Thoracic aorta (tissue), 2 donors: ENCODE measurements around the gene KLHL29. TPM values are rescaled to one million over a fixed set of nuclear protein-coding genes. Genes with fewer than 3 reads are reported as not detected.

Experiments
- ATAC-seq: fragments of 150-250 bp; one replicate; pipeline ENCODE4 v1.8.0; 2017; ENCODE audit warnings: low read depth; ENCODE audit not compliant: insufficient number of reproducible peaks, low FRiP score
- DNase-seq: peaks from one replicate; pipeline ENCODE4 v3.0.0-alpha.2; 2020; ENCODE audit warnings: low spot score
- H3K27ac ChIP-seq, 2 donors: fragments of 200-600 bp; sonication (generic); 1 replicate in 1 of 2; 2 replicates in 1 of 2; pipeline ENCODE4 v1.5.1; 2016; ENCODE audit warnings: mild to moderate bottlenecking in 2 of 2, moderate library complexity in 2 of 2
- H3K27me3 ChIP-seq: fragments of 200-600 bp; sonication (generic); replicated peaks from 2 replicates; pipeline ENCODE4 v1.6.0; 2016; ENCODE audit warnings: mild to moderate bottlenecking; ENCODE audit not compliant: insufficient read depth
- H3K36me3 ChIP-seq: fragments of 200-600 bp; sonication (generic); one replicate; pipeline ENCODE4 v1.5.1; 2016
- H3K4me1 ChIP-seq, 2 donors: fragments of 200-600 bp; sonication (generic); 1 replicate in 1 of 2; 2 replicates in 1 of 2; pipeline versions ENCODE4 v1.5.1 to v1.6.0; 2016; ENCODE audit warnings: low read depth in 2 of 2, mild to moderate bottlenecking in 1 of 2; ENCODE audit not compliant: control insufficient read depth in 1 of 2
- H3K4me3 ChIP-seq: fragments of 200-600 bp; sonication (generic); 2 replicates; pipeline ENCODE4 v1.5.1; 2016; ENCODE audit warnings: mild to moderate bottlenecking
- H3K9me3 ChIP-seq: fragments of 200-600 bp; sonication (generic); 2 replicates; pipeline ENCODE4 v1.5.1; 2016
- CTCF ChIP-seq: fragments of 200-600 bp; sonication (generic); IDR thresholded peaks from one replicate; pipeline ENCODE4 v1.5.1; 2019; ENCODE audit warnings: antibody characterized with exemption
- total RNA-seq, 2 donors: library from RNA; depleted of rRNA; stranded (reverse); fragments of >200 nt; gene quantifications; one replicate each; pipeline versions ENCODE4 v1.1.0 to v1.2.3, GENCODE V29; 2016

Gene KLHL29
- total RNA-seq, 2 donors from 2014 or later: 18.5 to 24.4 TPM

DNA sequence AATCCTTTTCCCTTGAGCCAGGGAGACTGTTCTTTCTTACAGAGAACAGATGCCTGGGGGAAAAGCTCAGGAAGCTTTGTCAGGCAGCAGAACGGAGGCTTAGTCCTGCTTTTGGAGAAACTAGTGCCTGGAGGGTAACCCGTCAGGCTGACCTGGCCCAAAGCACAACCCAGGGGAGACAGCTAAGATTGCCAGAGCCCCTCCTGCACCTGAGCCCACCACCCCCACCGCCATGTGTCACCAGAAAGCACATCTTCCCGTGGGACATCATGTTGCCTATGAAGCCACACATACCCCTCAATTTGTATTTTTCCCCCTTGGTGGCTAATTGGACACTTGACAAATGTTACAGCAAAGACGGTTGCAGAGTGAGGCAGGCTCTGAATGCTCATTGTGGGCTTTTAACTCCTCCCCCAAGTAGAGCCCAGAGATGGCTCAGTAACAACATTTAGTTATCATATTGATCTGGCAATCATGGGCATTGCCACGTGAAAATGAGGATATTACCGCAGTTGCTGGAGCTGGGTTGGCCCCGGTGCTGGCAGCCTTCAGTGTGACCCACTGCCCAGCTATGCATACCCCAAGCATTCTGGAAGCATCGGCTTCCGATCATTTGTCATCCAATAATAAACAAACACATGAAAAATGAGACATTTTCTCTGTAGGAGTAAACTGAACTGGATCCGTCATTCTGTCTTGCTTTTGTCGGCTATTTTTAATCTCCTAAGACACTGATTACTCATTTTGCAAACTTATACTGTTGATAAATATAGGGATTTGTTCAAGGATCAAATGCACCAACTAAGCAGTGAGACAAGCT is 312.5 kb downstream of the KLHL29 start:
- DNase-seq (no peak), ATAC-seq (no peak)
- H3K4me3 ChIP-seq: no peak overlapping the region
- no peaks in the 10 kb centered on the region for H3K9me3 ChIP-seq
- TF ChIP-seq CTCF: no peak
- H3K27ac ChIP-seq: no peak overlapping the region
- H3K4me1 ChIP-seq: no peaks in the 10 kb centered on the region
- no peaks in the 10 kb centered on the region for H3K27me3 ChIP-seq
- H3K36me3 ChIP-seq: peaks cover 14% of the 10 kb centered on the region

DNA sequence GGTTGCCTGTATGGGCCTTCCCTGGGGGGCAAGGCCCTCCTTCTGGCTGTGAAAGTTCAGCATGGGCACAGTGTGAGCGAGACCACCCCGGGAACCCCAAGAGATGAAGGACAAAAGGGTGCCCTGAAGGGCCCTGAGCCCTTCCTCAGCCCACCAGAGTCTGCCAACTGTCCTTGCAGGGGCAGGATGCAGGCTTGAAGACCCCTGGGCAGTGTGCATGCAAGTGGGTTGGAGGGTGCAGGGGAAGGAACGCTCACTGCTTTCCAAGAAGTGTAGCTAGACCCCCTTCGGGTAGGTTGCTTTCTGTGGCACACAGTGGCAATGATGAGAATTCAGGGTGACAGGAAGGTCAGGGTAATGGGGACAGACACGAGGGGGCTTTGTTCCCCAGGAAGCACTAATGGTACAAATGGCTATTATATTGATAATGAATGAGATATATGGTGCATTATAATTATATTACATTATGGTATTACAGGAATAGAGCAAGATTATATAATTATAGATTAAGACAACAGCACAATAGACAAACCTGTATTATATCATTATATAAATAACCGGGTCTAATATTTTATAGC is 313.2 kb downstream of the KLHL29 start:
- ATAC-seq (no peak), DNase-seq (no peak)
- Histone ChIP-seq H3K36me3 (peaks cover 14% of the 10 kb centered on the region), H3K27ac (no peak overlapping the region), H3K4me1 (no peaks in the 10 kb centered on the region), H3K9me3 (no peaks in the 10 kb centered on the region), H3K4me3 (no peak overlapping the region), H3K27me3 (no peaks in the 10 kb centered on the region)
- TF ChIP-seq CTCF: no peak

DNA sequence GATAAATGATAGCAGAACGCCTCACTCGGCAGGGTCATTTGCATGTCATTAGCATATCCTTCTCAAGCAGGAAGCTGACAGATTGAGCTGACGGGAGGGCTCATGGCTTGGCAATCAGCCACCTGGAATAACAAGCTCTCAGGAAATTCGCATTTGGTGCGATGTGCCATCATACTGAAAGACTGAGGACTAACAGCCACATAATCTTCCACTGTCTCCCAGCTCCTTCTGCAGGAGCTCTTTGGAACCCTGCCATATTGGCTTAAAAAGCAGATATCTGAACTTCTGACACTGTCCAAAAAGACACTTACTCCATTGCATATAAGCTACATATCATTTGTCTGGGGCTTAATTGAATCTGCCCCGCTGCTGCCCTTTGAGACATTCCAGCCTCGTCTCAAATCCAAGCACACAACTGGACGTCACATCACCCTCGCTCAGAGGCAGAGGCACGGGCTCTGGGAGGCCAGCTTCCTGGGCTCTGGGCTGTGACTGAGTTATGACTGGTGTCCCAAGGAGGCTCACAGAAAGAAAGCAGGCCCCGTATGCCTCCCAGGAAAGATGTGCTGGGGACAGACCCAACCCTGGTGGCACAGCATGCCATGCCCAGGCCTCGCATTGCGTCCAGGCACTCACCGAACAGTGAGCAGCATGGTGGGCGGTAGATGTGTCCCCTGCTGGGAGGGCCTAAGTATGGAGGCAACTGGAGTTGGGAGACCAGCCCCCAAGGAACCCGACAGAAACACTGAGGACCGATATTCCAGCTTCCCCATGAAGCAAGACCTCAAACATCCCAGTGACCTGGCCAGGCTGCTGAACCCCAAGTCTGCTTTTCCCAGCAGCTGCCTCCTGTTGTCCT is 314.0 kb downstream of the KLHL29 start:
- H3K4me3 ChIP-seq: no peak overlapping the region
- TF ChIP-seq CTCF: no peak
- no peak overlapping the region for H3K27ac ChIP-seq
- ATAC-seq: no peak
- H3K4me1 ChIP-seq: no peaks in the 10 kb centered on the region
- peaks cover 10% of the 10 kb centered on the region for H3K36me3 ChIP-seq
- DNase-seq: no peak
- no peaks in the 10 kb centered on the region for H3K9me3 ChIP-seq
- H3K27me3 ChIP-seq: no peaks in the 10 kb centered on the region

DNA sequence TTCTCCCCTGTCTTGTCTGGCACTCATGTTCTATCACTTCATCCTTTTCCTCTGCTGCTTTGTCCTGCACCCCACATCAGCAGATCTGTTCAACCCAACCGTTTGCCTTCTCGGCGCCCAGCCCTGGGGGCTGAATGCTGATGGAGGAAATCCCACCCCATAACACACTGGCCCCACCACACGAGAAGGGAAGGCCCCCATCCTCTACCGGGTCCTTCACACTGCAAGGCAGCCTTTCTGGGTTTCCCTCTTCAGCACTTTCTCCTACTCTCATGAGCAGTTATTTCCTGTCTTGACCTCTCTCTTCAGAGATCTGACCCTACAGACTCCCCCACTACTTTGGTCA is 314.6 kb downstream of the KLHL29 start:
- no peak for TF ChIP-seq CTCF
- Histone ChIP-seq H3K36me3 (peaks cover 10% of the 10 kb centered on the region), H3K27me3 (no peaks in the 10 kb centered on the region), H3K9me3 (no peaks in the 10 kb centered on the region), H3K4me1 (no peaks in the 10 kb centered on the region), H3K4me3 (no peak overlapping the region), H3K27ac (no peak overlapping the region)
- ATAC-seq (no peak), DNase-seq (no peak)

DNA sequence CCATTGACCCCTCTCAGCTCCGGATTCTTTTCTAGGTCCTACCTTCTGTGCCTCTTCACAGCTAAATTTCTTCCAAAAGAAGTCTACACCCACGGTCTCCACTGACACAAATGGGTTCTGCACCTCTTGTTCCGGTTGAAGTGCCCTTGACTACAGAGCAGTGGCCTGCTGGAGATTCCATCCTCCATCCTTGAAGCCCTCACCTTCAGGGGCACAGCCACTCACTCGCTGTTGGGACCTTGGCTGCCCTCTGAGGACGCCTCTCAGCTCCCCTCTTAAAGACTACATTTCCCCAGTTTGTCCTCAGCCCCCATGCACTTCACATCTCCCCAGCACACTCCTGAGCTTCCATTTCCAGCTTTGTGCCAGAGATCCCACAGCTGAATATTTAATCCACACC is 315.6 kb downstream of the KLHL29 start:
- Histone ChIP-seq H3K4me1 (no peaks in the 10 kb centered on the region), H3K4me3 (no peak overlapping the region), H3K36me3 (peaks cover 10% of the 10 kb centered on the region), H3K27ac (no peak overlapping the region), H3K9me3 (no peaks in the 10 kb centered on the region), H3K27me3 (no peaks in the 10 kb centered on the region)
- DNase-seq: no peak
- no peak for TF ChIP-seq CTCF
- no peak for ATAC-seq
